H9 (cell line): ENCODE results near the gene DYNC2H1. TPM values are rescaled to one million over a fixed set of nuclear protein-coding genes. Genes with fewer than 3 reads are reported as not detected.

Source experiments
- DNase-seq: peaks from one replicate; pipeline ENCODE4 v3.0.0-alpha.2; 2017
- H2AFZ ChIP-seq: one replicate; pipeline ENCODE4 v1.6.1; 2013; ENCODE audit warnings: mild to moderate bottlenecking, low read length, control low read depth, moderate library complexity
- H2AK5ac ChIP-seq: 2 replicates; pipeline ENCODE4 v1.6.1; 2013; ENCODE audit warnings: low read length, control low read depth, mixed read lengths; ENCODE audit not compliant: insufficient read length
- H2BK120ac ChIP-seq: one replicate; pipeline ENCODE4 v1.6.1; 2013; ENCODE audit warnings: low read depth, mild to moderate bottlenecking, low read length, control low read depth, inconsistent platforms; ENCODE audit not compliant: poor library complexity, severe bottlenecking
- H2BK12ac ChIP-seq: 2 replicates; pipeline ENCODE4 v1.6.1; 2013; ENCODE audit warnings: low read length, control low read depth, mixed read lengths, low read depth; ENCODE audit not compliant: insufficient read length
- H2BK15ac ChIP-seq: 2 replicates; pipeline ENCODE4 v1.6.1; 2013; ENCODE audit warnings: low read depth, low read length, control low read depth
- H2BK20ac ChIP-seq: one replicate; pipeline ENCODE4 v1.6.1; 2013; ENCODE audit warnings: low read depth, mild to moderate bottlenecking, low read length, control low read depth, inconsistent platforms; ENCODE audit not compliant: poor library complexity, severe bottlenecking
- H2BK5ac ChIP-seq: 2 replicates; pipeline ENCODE4 v1.6.1; 2013; ENCODE audit warnings: low read length, control low read depth, mixed read lengths; ENCODE audit not compliant: insufficient read length
- H3K14ac ChIP-seq: 2 replicates; pipeline ENCODE4 v1.6.1; 2013; ENCODE audit warnings: low read length, control low read depth; ENCODE audit not compliant: insufficient read depth
- H3K18ac ChIP-seq: 2 replicates; pipeline ENCODE4 v1.6.1; 2013; ENCODE audit warnings: low read depth, mild to moderate bottlenecking, mixed read lengths, low read length, control low read depth; ENCODE audit not compliant: insufficient read length
- H3K23ac ChIP-seq: 2 replicates; pipeline ENCODE4 v1.6.1; 2013; ENCODE audit warnings: low read length, control low read depth, mixed read lengths, low read depth; ENCODE audit not compliant: insufficient read length
- H3K23me2 ChIP-seq: 2 replicates; pipeline ENCODE4 v1.6.1; 2013; ENCODE audit warnings: low read depth, mild to moderate bottlenecking, mixed read lengths, low read length, control low read depth; ENCODE audit not compliant: insufficient read length, poor library complexity, severe bottlenecking
- H3K27ac ChIP-seq: 2 replicates; pipeline ENCODE4 v1.5.1; 2013; ENCODE audit warnings: low read length, control low read depth, mixed read lengths, low read depth; ENCODE audit not compliant: insufficient read length
- H3K27me3 ChIP-seq: 2 replicates; pipeline ENCODE4 v1.6.1; 2013; ENCODE audit warnings: low read length, control low read depth, inconsistent platforms; ENCODE audit not compliant: insufficient read depth
- H3K4ac ChIP-seq: 2 replicates; pipeline ENCODE4 v1.6.1; 2013; ENCODE audit warnings: low read depth, mild to moderate bottlenecking, control low read depth, inconsistent platforms, low read length, moderate library complexity
- H3K4me1 ChIP-seq: 2 replicates; pipeline ENCODE4 v1.6.1; 2013; ENCODE audit warnings: low read length, control low read depth, inconsistent platforms; ENCODE audit not compliant: insufficient read depth
- H3K4me2 ChIP-seq: 2 replicates; pipeline ENCODE4 v1.6.1; 2013; ENCODE audit warnings: low read length, control low read depth, mixed read lengths; ENCODE audit not compliant: insufficient read length, insufficient read depth
- H3K56ac ChIP-seq: 2 replicates; pipeline ENCODE4 v1.6.1; 2013; ENCODE audit warnings: low read depth, mild to moderate bottlenecking, mixed read lengths, low read length, control low read depth; ENCODE audit not compliant: insufficient read length
- H3K79me1 ChIP-seq: 2 replicates; pipeline ENCODE4 v1.6.1; 2013; ENCODE audit warnings: low read depth, mild to moderate bottlenecking, moderate library complexity, low read length, control low read depth, inconsistent platforms; ENCODE audit not compliant: insufficient read depth, poor library complexity, severe bottlenecking
- H3K79me2 ChIP-seq: 2 replicates; pipeline ENCODE4 v1.6.1; 2013; ENCODE audit warnings: low read length, control low read depth, inconsistent platforms; ENCODE audit not compliant: insufficient read depth
- H3K9ac ChIP-seq: 2 replicates; pipeline ENCODE4 v1.6.1; 2013; ENCODE audit warnings: low read length, control low read depth, mixed read lengths; ENCODE audit not compliant: insufficient read length; ENCODE audit errors: extremely low read depth
- H3K9me3 ChIP-seq: one replicate; pipeline ENCODE4 v1.6.1; 2013; ENCODE audit warnings: low read depth, low read length, inconsistent platforms; ENCODE audit not compliant: control insufficient read depth
- H3T11ph ChIP-seq: one replicate; pipeline ENCODE4 v1.6.1; 2013; ENCODE audit warnings: mild to moderate bottlenecking, low read length, control low read depth, inconsistent platforms
- H4K20me1 ChIP-seq: one replicate; pipeline ENCODE4 v1.6.1; 2013; ENCODE audit not compliant: control insufficient read depth, insufficient read length, insufficient read depth
- H4K5ac ChIP-seq: 2 replicates; pipeline ENCODE4 v1.6.1; 2013; ENCODE audit warnings: low read depth, mild to moderate bottlenecking, mixed read lengths, low read length, control low read depth; ENCODE audit not compliant: insufficient read length
- H4K8ac ChIP-seq: replicated peaks from 2 replicates; pipeline ENCODE4 v1.6.1; 2013; ENCODE audit warnings: low read length, control low read depth, mixed read lengths, low read depth; ENCODE audit not compliant: insufficient read length
- H4K91ac ChIP-seq: 2 replicates; pipeline ENCODE4 v1.6.1; 2013; ENCODE audit warnings: low read depth, mild to moderate bottlenecking, moderate library complexity, mixed read lengths, low read length, control low read depth; ENCODE audit not compliant: insufficient read length
- H3K27ac Mint-ChIP-seq, 3 experiments: 2 replicates in 2 of 3; 3 replicates in 1 of 3; pipeline ENCODE4 v1.8.0; 2020 to 2021; ENCODE audit warnings: mixed read lengths in 3 of 3, mild to moderate bottlenecking in 1 of 3, moderate library complexity in 1 of 3
- H3K27me3 Mint-ChIP-seq: 2 replicates; pipeline ENCODE4 v1.8.0; 2021; ENCODE audit warnings: low read depth, mild to moderate bottlenecking, moderate library complexity, mixed read lengths
- H3K36me3 Mint-ChIP-seq, 3 experiments: 2 replicates in 2 of 3; 3 replicates in 1 of 3; pipeline ENCODE4 v1.8.0; 2020 to 2021; ENCODE audit warnings: low read depth in 3 of 3, mixed read lengths in 3 of 3; ENCODE audit not compliant: insufficient read depth in 1 of 3
- H3K4me1 Mint-ChIP-seq, 2 experiments: 2 replicates each; pipeline ENCODE4 v1.8.0; 2020; ENCODE audit warnings: mixed read lengths in 2 of 2
- H3K4me3 Mint-ChIP-seq, 2 experiments: 2 replicates in 1 of 2; 3 replicates in 1 of 2; pipeline ENCODE4 v1.8.0; 2020 to 2021; ENCODE audit warnings: mild to moderate bottlenecking in 2 of 2, mixed read lengths in 2 of 2, moderate library complexity in 1 of 2
- H3K9me3 Mint-ChIP-seq, 2 experiments: 2 replicates in 1 of 2; 3 replicates in 1 of 2; pipeline ENCODE4 v1.8.0; 2020; ENCODE audit warnings: mild to moderate bottlenecking in 2 of 2, mixed read lengths in 2 of 2, moderate library complexity in 1 of 2
- total RNA-seq: library from RNA; stranded (reverse); gene quantifications from 2 replicates; pipeline ENCODE4 v1.2.1, GENCODE V29; 2021
- TF ChIP-seq, protein P1 (sequence below): fragments of 200-600 bp; sonication (generic); conservative IDR thresholded peaks from 3 replicates; pipeline ENCODE4 v1.8.0; 2021; ENCODE audit warnings: antibody characterized with exemption, mild to moderate bottlenecking

The DYNC2H1 gene
- total RNA-seq, 1 experiment from 2014 or later: 13.2 TPM

GRCh38 chr11:103274025-103274424 lies 164.8 kb downstream of the DYNC2H1 start:
- Histone ChIP-seq H2BK15ac (no peak overlapping the region), H3K23me2 (no peaks in the 10 kb centered on the region), H3K14ac (no peak overlapping the region), H4K8ac (no peak overlapping the region), H3K4ac (no peak overlapping the region), H3T11ph (no peak overlapping the region), H3K9me3 (no peaks in the 10 kb centered on the region), H3K18ac (no peak overlapping the region), H2BK20ac (no peak overlapping the region), H2AFZ (no peak overlapping the region), H3K27me3 (no peaks in the 10 kb centered on the region), H3K4me1 (no peaks in the 10 kb centered on the region), H2BK12ac (no peak overlapping the region), H2BK120ac (no peak overlapping the region), H2BK5ac (no peak overlapping the region), H3K79me2 (no peaks in the 10 kb centered on the region), H3K56ac (no peak overlapping the region), H4K20me1 (no peaks in the 10 kb centered on the region), H3K9ac (no peak overlapping the region), H4K5ac (no peak overlapping the region), H3K4me2 (no peak overlapping the region), H3K23ac (no peak overlapping the region), H3K27ac (no peak overlapping the region), H4K91ac (no peak overlapping the region), H3K79me1 (no peaks in the 10 kb centered on the region), H2AK5ac (no peak overlapping the region)
- H3K4me3 Mint-ChIP-seq: no peak overlapping the region
- no peak overlapping the region for H3K27ac Mint-ChIP-seq
- H3K27me3 Mint-ChIP-seq: no peaks in the 10 kb centered on the region
- no peaks in the 10 kb centered on the region; a peak in 1 of 5 replicates for H3K9me3 Mint-ChIP-seq
- TF ChIP-seq, protein P1, sequence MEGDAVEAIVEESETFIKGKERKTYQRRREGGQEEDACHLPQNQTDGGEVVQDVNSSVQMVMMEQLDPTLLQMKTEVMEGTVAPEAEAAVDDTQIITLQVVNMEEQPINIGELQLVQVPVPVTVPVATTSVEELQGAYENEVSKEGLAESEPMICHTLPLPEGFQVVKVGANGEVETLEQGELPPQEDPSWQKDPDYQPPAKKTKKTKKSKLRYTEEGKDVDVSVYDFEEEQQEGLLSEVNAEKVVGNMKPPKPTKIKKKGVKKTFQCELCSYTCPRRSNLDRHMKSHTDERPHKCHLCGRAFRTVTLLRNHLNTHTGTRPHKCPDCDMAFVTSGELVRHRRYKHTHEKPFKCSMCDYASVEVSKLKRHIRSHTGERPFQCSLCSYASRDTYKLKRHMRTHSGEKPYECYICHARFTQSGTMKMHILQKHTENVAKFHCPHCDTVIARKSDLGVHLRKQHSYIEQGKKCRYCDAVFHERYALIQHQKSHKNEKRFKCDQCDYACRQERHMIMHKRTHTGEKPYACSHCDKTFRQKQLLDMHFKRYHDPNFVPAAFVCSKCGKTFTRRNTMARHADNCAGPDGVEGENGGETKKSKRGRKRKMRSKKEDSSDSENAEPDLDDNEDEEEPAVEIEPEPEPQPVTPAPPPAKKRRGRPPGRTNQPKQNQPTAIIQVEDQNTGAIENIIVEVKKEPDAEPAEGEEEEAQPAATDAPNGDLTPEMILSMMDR: no peak
- DNase-seq: no peak
- H3K36me3 Mint-ChIP-seq: peaks cover 0 to 2% (median 0%) of the 10 kb centered on the region in 3 experiments; a peak in 1 of 7 replicates
- no peaks in the 10 kb centered on the region for H3K4me1 Mint-ChIP-seq
